Liver (tissue), 9 donors: ENCODE results near the gene LEAP2. TPM values are rescaled to one million over a fixed set of nuclear protein-coding genes. Genes with fewer than 3 reads are reported as not detected.

Experiments used
- DNase-seq: peaks from one replicate; pipeline ENCODE4 v3.0.0-alpha.2; 2017; ENCODE audit warnings: low spot score
- H3K27ac ChIP-seq, 2 donors: one replicate each; pipeline ENCODE4 v1.7.0; 2013; ENCODE audit warnings: inconsistent platforms in 2 of 2, low read length in 2 of 2, control low read depth in 1 of 2, low read depth in 1 of 2, mild to moderate bottlenecking in 1 of 2
- H3K27me3 ChIP-seq, 4 donors: one replicate each; pipeline versions ENCODE4 v1.6.1 to v1.7.0; 2013; ENCODE audit warnings: low read length in 3 of 4, inconsistent platforms in 1 of 4, mild to moderate bottlenecking in 1 of 4, moderate library complexity in 1 of 4; ENCODE audit not compliant: control insufficient read depth in 4 of 4, insufficient read depth in 4 of 4
- H3K36me3 ChIP-seq, 4 donors: one replicate each; pipeline versions ENCODE4 v1.6.1 to v1.7.0; 2013; ENCODE audit warnings: low read length in 3 of 4, mild to moderate bottlenecking in 3 of 4, low read depth in 1 of 4, moderate library complexity in 1 of 4; ENCODE audit not compliant: control insufficient read depth in 4 of 4, insufficient read depth in 3 of 4
- H3K4me1 ChIP-seq, 4 donors: one replicate each; pipeline versions ENCODE4 v1.6.1 to v1.7.0; 2013; ENCODE audit warnings: low read length in 3 of 4, mild to moderate bottlenecking in 3 of 4, moderate library complexity in 1 of 4; ENCODE audit not compliant: control insufficient read depth in 4 of 4, insufficient read depth in 4 of 4
- H3K4me3 ChIP-seq, 3 donors: one replicate each; pipeline versions ENCODE4 v1.6.1 to v1.7.0; 2013; ENCODE audit warnings: low read length in 3 of 3, control low read depth in 1 of 3, low read depth in 1 of 3, mild to moderate bottlenecking in 1 of 3
- H3K9ac ChIP-seq, 2 donors: one replicate each; pipeline ENCODE4 v1.7.0; 2013; ENCODE audit warnings: low read length in 2 of 2, mild to moderate bottlenecking in 2 of 2, moderate library complexity in 2 of 2, control low read depth in 1 of 2, low read depth in 1 of 2
- H3K9me3 ChIP-seq, 4 donors: one replicate each; pipeline versions ENCODE4 v1.6.1 to v1.7.0; 2013; ENCODE audit warnings: low read length in 3 of 4; ENCODE audit not compliant: control insufficient read depth in 4 of 4
- ATF3 ChIP-seq: IDR thresholded peaks from 2 replicates; pipeline ENCODE4 v1.6.1; 2016; ENCODE audit warnings: antibody characterized with exemption
- CTCF ChIP-seq: fragments of 150-350 bp; IDR thresholded peaks from 2 replicates; pipeline ENCODE4 v1.5.1; 2017; ENCODE audit warnings: improper control_type of control experiment, low read depth, low read length; ENCODE audit not compliant: missing input control
- EGR1 ChIP-seq, 2 donors: IDR thresholded peaks; 2 replicates each; pipeline ENCODE4 v1.6.1; 2016 to 2018; ENCODE audit warnings: antibody characterized with exemption in 2 of 2, low read depth in 2 of 2
- FOXA1 ChIP-seq: IDR thresholded peaks from 2 replicates; pipeline ENCODE4 v1.6.1; 2016; ENCODE audit warnings: antibody characterized with exemption
- FOXA2 ChIP-seq: IDR thresholded peaks from 2 replicates; pipeline ENCODE4 v1.6.1; 2016; ENCODE audit warnings: antibody characterized with exemption
- GABPA ChIP-seq, 2 donors: IDR thresholded peaks in 1 of 2; conservative IDR thresholded peaks in 1 of 2; 2 replicates each; pipeline ENCODE4 v1.6.1; 2016; ENCODE audit warnings: antibody characterized with exemption in 2 of 2, mild to moderate bottlenecking in 1 of 2, moderate library complexity in 1 of 2
- HNF4A ChIP-seq, 2 donors: conservative IDR thresholded peaks; 2 replicates each; pipeline ENCODE4 v1.6.1; 2016; ENCODE audit warnings: antibody characterized with exemption in 2 of 2, mild to moderate bottlenecking in 2 of 2
- HNF4G ChIP-seq: IDR thresholded peaks from 2 replicates; pipeline ENCODE4 v1.6.1; 2016; ENCODE audit warnings: antibody characterized with exemption
- JUND ChIP-seq, 2 donors: IDR thresholded peaks; 2 replicates each; pipeline ENCODE4 v1.6.1; 2016; ENCODE audit warnings: antibody characterized with exemption in 2 of 2
- MAX ChIP-seq: IDR thresholded peaks from 2 replicates; pipeline ENCODE4 v1.6.1; 2016; ENCODE audit warnings: antibody characterized with exemption
- NR2F2 ChIP-seq: IDR thresholded peaks from 2 replicates; pipeline ENCODE4 v1.6.1; 2016; ENCODE audit warnings: antibody characterized with exemption
- RAD21 ChIP-seq, 2 donors: IDR thresholded peaks; 2 replicates each; pipeline ENCODE4 v1.6.1; 2016; ENCODE audit warnings: antibody characterized with exemption in 2 of 2, mild to moderate bottlenecking in 2 of 2
- REST ChIP-seq: IDR thresholded peaks from 2 replicates; pipeline ENCODE4 v1.6.1; 2016; ENCODE audit warnings: antibody characterized with exemption, mild to moderate bottlenecking
- RXRA ChIP-seq, 2 donors: IDR thresholded peaks; 2 replicates each; pipeline ENCODE4 v1.6.1; 2017 to 2018; ENCODE audit warnings: antibody characterized with exemption in 2 of 2, mild to moderate bottlenecking in 1 of 2
- SP1 ChIP-seq: IDR thresholded peaks from 2 replicates; pipeline ENCODE4 v1.6.1; 2018; ENCODE audit warnings: antibody characterized with exemption, mild to moderate bottlenecking
- TAF1 ChIP-seq: conservative IDR thresholded peaks from 2 replicates; pipeline ENCODE4 v1.6.1; 2016; ENCODE audit warnings: antibody characterized with exemption, mild to moderate bottlenecking
- YY1 ChIP-seq: IDR thresholded peaks from 2 replicates; pipeline ENCODE4 v1.6.1; 2016; ENCODE audit warnings: antibody characterized with exemption, mild to moderate bottlenecking
- ZBTB33 ChIP-seq: IDR thresholded peaks from 2 replicates; pipeline ENCODE4 v1.6.1; 2016; ENCODE audit warnings: antibody characterized with exemption
- WGBS: extraction: QIAGEN DNeasy Blood & Tissue Kit; methylation state at CpG from one replicate; pipeline ENCODE4 v1.1.7; 2013; 5-methylcytosine and 5-hydroxymethylcytosine counted together
- polyA plus RNA-seq, 2 donors: library from polyadenylated mRNA; stranded (reverse) in 1 of 2; unstranded in 1 of 2; fragments of 200-250 nt in 1 of 2; fragments of >200 nt in 1 of 2; fragmentation: Nextera tagmentation in 1 of 2; extraction: Ambion mirVana in 1 of 2; gene quantifications; one replicate each; pipeline versions ENCODE4 v1.2.1 to v1.2.3, GENCODE V29; 2013 to 2015
- total RNA-seq, 2 donors: library from RNA; depleted of rRNA; stranded (reverse); fragments of >200 nt; gene quantifications; one replicate each; pipeline ENCODE4 v1.2.3, GENCODE V29; 2014
- donor health status: healthy.
- donor health status: healthy.
- donor health status: healthy.
- donor health status: healthy.
- donor health status: healthy.

LEAP2 gene
- total and polyA plus RNA-seq, 4 donors = 12.0 to 736 (median 62.4) TPM

- 78% methylated on average over 3 of the region's 3 CpGs for WGBS
- H3K36me3 ChIP-seq = peaks cover 6 to 65% (median 47%) of the 10 kb centered on the region in 4 donors
- no peak overlapping the region for H3K27ac ChIP-seq
- no peaks in the 10 kb centered on the region for H3K9me3 ChIP-seq
- no peaks in the 10 kb centered on the region for H3K4me1 ChIP-seq
- no peak overlapping the region for H3K9ac ChIP-seq
- H3K4me3 ChIP-seq = no peak overlapping the region
- DNase-seq = no peak
- H3K27me3 ChIP-seq = no peaks in the 10 kb centered on the region
- TF ChIP-seq REST = no peak
- no peak for TF ChIP-seq HNF4G
- TF ChIP-seq MAX = no peak
- no peak for TF ChIP-seq FOXA1
- no peak for TF ChIP-seq JUND (IDR thresholded peaks at IDR 0.05)
- TF ChIP-seq RXRA (IDR thresholded peaks at IDR 0.05) = no peak
- no peak for TF ChIP-seq TAF1
- no peak for TF ChIP-seq NR2F2
- no peak for TF ChIP-seq SP1
- no peak for TF ChIP-seq EGR1 (IDR thresholded peaks at IDR 0.05; ENCODE audit: low read depth in 2 of 2)
- no peak for TF ChIP-seq GABPA (IDR thresholded peaks at IDR 0.05 in 1 of 2, conservative IDR thresholded peaks at IDR 0.05 in 1 of 2)
- no peak for TF ChIP-seq RAD21 (IDR thresholded peaks at IDR 0.05)
These were observed 24.6 kb downstream of the LEAP2 start for GRCh38 chr5:132898094-132898493.

GRCh38 chr5:132901036-132901435 is 27.6 kb downstream of the LEAP2 start:
- 91% methylated on average over 4 of the region's 4 CpGs for WGBS
- no peak overlapping the region for H3K4me3 ChIP-seq

More at GRCh38 chr5:132901036-132901435, 27.6 kb downstream of the LEAP2 start:
- Histone ChIP-seq H3K9me3 (no peaks in the 10 kb centered on the region), H3K36me3 (peaks cover 3 to 50% (median 23%) of the 10 kb centered on the region in 4 donors), H3K9ac (no peak overlapping the region), H3K4me1 (peaks cover 0 to 8% (median 4%) of the 10 kb centered on the region in 4 donors), H3K27ac (no peak overlapping the region), H3K27me3 (no peaks in the 10 kb centered on the region)
- no peak for DNase-seq
- TF ChIP-seq ATF3 = no peak
- TF ChIP-seq REST = no peak
- TF ChIP-seq MAX = no peak
- no peak for TF ChIP-seq FOXA2
- TF ChIP-seq EGR1 (IDR thresholded peaks at IDR 0.05; ENCODE audit: low read depth in 2 of 2) = no peak
- no peak for TF ChIP-seq RXRA (IDR thresholded peaks at IDR 0.05)
- no peak for TF ChIP-seq HNF4A (conservative IDR thresholded peaks at IDR 0.05)
- no peak for TF ChIP-seq RAD21 (IDR thresholded peaks at IDR 0.05)
- no peak for TF ChIP-seq TAF1
- TF ChIP-seq HNF4G = no peak
- no peak for TF ChIP-seq YY1
- TF ChIP-seq JUND (IDR thresholded peaks at IDR 0.05) = no peak
- no peak for TF ChIP-seq NR2F2
- no peak for TF ChIP-seq ZBTB33
- no peak for TF ChIP-seq GABPA (IDR thresholded peaks at IDR 0.05 in 1 of 2, conservative IDR thresholded peaks at IDR 0.05 in 1 of 2)
- TF ChIP-seq FOXA1 = no peak
- no peak for TF ChIP-seq CTCF
